Left colon (tissue), 2 donors: ENCODE measurements around the gene GLI3. TPM values are rescaled to one million over a fixed set of nuclear protein-coding genes. Genes with fewer than 3 reads are reported as not detected.

Experiments used
- ATAC-seq: fragments of 200-7000 bp; cut with Tn5 transposase; one replicate; pipeline ENCODE4 v1.9.1; 2020; ENCODE audit warnings: mild to moderate bottlenecking, moderate library complexity
- DNase-seq, 2 donors: peaks; one replicate each; pipeline ENCODE4 v3.0.0-alpha.2; 2020
- intact Hi-C, 2 donors: fragments of 100-400 bp; cut with DNase I in 1 of 2; cut with micrococcal nuclease in 1 of 2; formaldehyde crosslinking; loops; one replicate each; pipeline versions ENCODE4 v1.11.2 to v1.14.0; 2022; cut with DNase I, micrococcal nuclease
- total RNA-seq, 2 donors: library from RNA; stranded (reverse); fragmentation: NEBNext Ultra II Directional; extraction: Animal tissue kit (Norgen Biotek cat#: 25700); gene quantifications; one replicate each; pipeline ENCODE4 v1.2.1, GENCODE V29; 2021
- donor health status: DM: no; HTN: no; CAD: no.
- donor health status: DM: yes; HTN: yes; CAD: no.

The GLI3 gene
- total RNA-seq, 2 donors from 2014 or later = 2.2 to 8.2 TPM

- ATAC-seq (no peak), DNase-seq (no peak)
- intact Hi-C loops = loop anchor here in 1 of 2 donors (10.0 kb wide), 1 partner anchor 264 kb away; no protein-coding TSS in a partner anchor
These were observed 1.8 kb upstream of the GLI3 start for GRCh38 chr7:42238709-42239366.

GRCh38 chr7:42237811-42238541 lies 967 bp upstream of the GLI3 start:
- ATAC-seq (peak; percentile 25), DNase-seq (peak; percentile 45 to 71)
- intact Hi-C loops = loop anchor here in 1 of 2 donors (10.0 kb wide), 1 partner anchor 263 kb away; no protein-coding TSS in a partner anchor

- peak; percentile 33 for DNase-seq
- intact Hi-C loops = loop anchor here in 1 of 2 donors (10.0 kb wide), 1 partner anchor 262 kb away; no protein-coding TSS in a partner anchor
- ATAC-seq = peak; percentile 23
These were observed 588 bp downstream of the GLI3 start for GRCh38 chr7:42236266-42236975.

- DNase-seq (no peak), ATAC-seq (no peak)
- intact Hi-C loops = loop anchor here in 1 of 2 donors (10.0 kb wide), 1 partner anchor 261 kb away; no protein-coding TSS in a partner anchor
These were observed 1.3 kb downstream of the GLI3 start for GRCh38 chr7:42235741-42236161.

- DNase-seq (no peak), ATAC-seq (no peak)
- intact Hi-C loops = loop anchor here in 1 of 2 donors (10.0 kb wide), 1 partner anchor 260 kb away; no protein-coding TSS in a partner anchor
These were observed 2.3 kb downstream of the GLI3 start for GRCh38 chr7:42234736-42235135.

GRCh38 chr7:42233695-42234331 lies 3.2 kb downstream of the GLI3 start:
- DNase-seq (no peak), ATAC-seq (no peak)
- intact Hi-C loops = loop anchor here in 1 of 2 donors (10.0 kb wide), 1 partner anchor 259 kb away; no protein-coding TSS in a partner anchor

GRCh38 chr7:42233171-42233570 lies 3.8 kb downstream of the GLI3 start:
- DNase-seq = no peak
- ATAC-seq = no peak
- intact Hi-C loops = loop anchor here in 1 of 2 donors (10.0 kb wide), 1 partner anchor 258 kb away; no protein-coding TSS in a partner anchor

- intact Hi-C loops = loop anchor here in 1 of 2 donors (10.0 kb wide), 1 partner anchor 257 kb away; no protein-coding TSS in a partner anchor
- no peak for DNase-seq
- no peak for ATAC-seq
These were observed 4.7 kb downstream of the GLI3 start for GRCh38 chr7:42232275-42232674.

- intact Hi-C loops = loop anchor here in 1 of 2 donors (10.0 kb wide), 1 partner anchor 256 kb away; no protein-coding TSS in a partner anchor
- no peak for DNase-seq
- ATAC-seq = no peak
These were observed 5.8 kb downstream of the GLI3 start for GRCh38 chr7:42231043-42231787.

GRCh38 chr7:42227936-42228591 lies 8.9 kb downstream of the GLI3 start:
- intact Hi-C loops = loop anchor here in 1 of 2 donors (10.0 kb wide), 1 partner anchor 467 kb away; no protein-coding TSS in a partner anchor
- no peak for ATAC-seq
- DNase-seq = no peak

GRCh38 chr7:42227541-42227935 lies 9.5 kb downstream of the GLI3 start:
- ATAC-seq (no peak), DNase-seq (no peak)
- intact Hi-C loops = loop anchor here in 1 of 2 donors (10.0 kb wide), 1 partner anchor 467 kb away; no protein-coding TSS in a partner anchor

- DNase-seq = no peak
- ATAC-seq = no peak
- intact Hi-C loops = loop anchor here in 1 of 2 donors (10.0 kb wide), 1 partner anchor 468 kb away; no protein-coding TSS in a partner anchor
These were observed 10.0 kb downstream of the GLI3 start for GRCh38 chr7:42227021-42227420.

GRCh38 chr7:42226354-42226941 lies 10.6 kb downstream of the GLI3 start:
- intact Hi-C loops = loop anchor here in 1 of 2 donors (10.0 kb wide), 1 partner anchor 468 kb away; no protein-coding TSS in a partner anchor
- no peak for ATAC-seq
- DNase-seq = no peak

- intact Hi-C loops = loop anchor here in 1 of 2 donors (10.0 kb wide), 1 partner anchor 470 kb away; no protein-coding TSS in a partner anchor
These were observed 12.5 kb downstream of the GLI3 start for GRCh38 chr7:42224391-42225003.

GRCh38 chr7:42222891-42223290 lies 14.1 kb downstream of the GLI3 start:
- no peak for ATAC-seq
- DNase-seq = no peak
- intact Hi-C loops = loop anchor here in 1 of 2 donors (10.0 kb wide), 1 partner anchor 472 kb away; no protein-coding TSS in a partner anchor

More at GRCh38 chr7:42224391-42225003, 12.5 kb downstream of the GLI3 start:
- DNase-seq (no peak), ATAC-seq (no peak)

- no peak for DNase-seq
- no peak for ATAC-seq
- intact Hi-C loops = loop anchor here in 1 of 2 donors (10.0 kb wide), 1 partner anchor 473 kb away; no protein-coding TSS in a partner anchor
These were observed 14.9 kb downstream of the GLI3 start for GRCh38 chr7:42222125-42222524.
